ENCODE data around the gene FLT3LG. TPM values are rescaled to one million over a fixed set of nuclear protein-coding genes. Genes with fewer than 3 reads are reported as not detected.

FLT3LG gene
- total RNA-seq, 2 donors from 2014 or later, result 2.9 to 10.7 TPM

DNA sequence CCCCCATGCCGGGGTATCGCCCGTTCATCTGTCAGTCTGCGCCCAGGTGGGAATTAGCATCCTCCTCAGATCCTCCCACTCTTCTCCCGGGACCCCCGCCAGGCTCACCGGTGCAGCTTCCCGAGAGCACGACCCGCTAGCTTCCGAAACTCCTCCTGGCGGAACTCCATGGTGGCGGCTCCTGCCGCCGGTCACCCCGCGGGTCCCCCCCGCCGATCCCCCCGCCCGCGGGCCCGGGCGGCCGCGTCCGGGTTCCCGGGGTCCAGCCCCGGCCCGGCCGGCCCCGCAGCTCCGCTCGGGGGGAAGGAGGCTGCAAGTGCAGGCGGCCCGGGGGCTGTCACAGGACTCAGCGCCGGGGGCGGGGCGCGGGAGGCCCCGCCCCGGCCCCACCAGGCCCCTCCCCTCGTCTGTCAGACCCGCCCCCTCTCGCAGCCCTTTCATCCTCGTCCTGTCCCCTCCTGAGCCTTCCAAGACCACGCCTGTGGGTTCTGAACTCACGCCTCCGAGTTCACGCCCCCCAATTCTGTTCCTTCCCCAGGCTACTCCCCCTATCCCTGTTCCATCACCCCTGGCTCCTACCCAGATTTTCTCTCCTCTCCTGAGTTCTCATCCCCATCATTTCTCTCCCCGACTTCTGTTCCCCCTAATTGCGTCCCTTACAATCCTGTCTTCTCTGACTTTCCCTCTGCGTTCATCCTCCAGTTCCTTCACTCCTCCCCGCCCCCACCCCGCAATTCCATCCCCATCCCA, 32.6 kb upstream of the FLT3LG start, which contains the start of gene SLC17A7:
SLC17A7 (minus strand) TSS at position 318 of the 750 bp plus-strand sequence; CDS start at position 170, 148 bp downstream.
- H3K27ac ChIP-seq, result no peak within 1 kb of the TSS
- peaks cover 18% of the 10 kb centered on the region for H3K27me3 ChIP-seq (replicated peaks; ENCODE audit: insufficient read depth)
- no peak for DNase-seq (ENCODE audit: low spot score)
- H3K4me3 ChIP-seq, result peak within 1 kb of the TSS in 1 of 2 donors; percentile 4
- H3K4me1 ChIP-seq (replicated peaks), result no peaks in the 10 kb centered on the region
- TF ChIP-seq, protein P1, sequence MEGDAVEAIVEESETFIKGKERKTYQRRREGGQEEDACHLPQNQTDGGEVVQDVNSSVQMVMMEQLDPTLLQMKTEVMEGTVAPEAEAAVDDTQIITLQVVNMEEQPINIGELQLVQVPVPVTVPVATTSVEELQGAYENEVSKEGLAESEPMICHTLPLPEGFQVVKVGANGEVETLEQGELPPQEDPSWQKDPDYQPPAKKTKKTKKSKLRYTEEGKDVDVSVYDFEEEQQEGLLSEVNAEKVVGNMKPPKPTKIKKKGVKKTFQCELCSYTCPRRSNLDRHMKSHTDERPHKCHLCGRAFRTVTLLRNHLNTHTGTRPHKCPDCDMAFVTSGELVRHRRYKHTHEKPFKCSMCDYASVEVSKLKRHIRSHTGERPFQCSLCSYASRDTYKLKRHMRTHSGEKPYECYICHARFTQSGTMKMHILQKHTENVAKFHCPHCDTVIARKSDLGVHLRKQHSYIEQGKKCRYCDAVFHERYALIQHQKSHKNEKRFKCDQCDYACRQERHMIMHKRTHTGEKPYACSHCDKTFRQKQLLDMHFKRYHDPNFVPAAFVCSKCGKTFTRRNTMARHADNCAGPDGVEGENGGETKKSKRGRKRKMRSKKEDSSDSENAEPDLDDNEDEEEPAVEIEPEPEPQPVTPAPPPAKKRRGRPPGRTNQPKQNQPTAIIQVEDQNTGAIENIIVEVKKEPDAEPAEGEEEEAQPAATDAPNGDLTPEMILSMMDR (IDR thresholded peaks at IDR 0.05), result no peak
- no peak for TF ChIP-seq POLR2A (IDR thresholded peaks at IDR 0.05)
- no peak for TF ChIP-seq POLR2AphosphoS5 (IDR thresholded peaks at IDR 0.05)
- H3K9me3 ChIP-seq, result no peaks in the 10 kb centered on the region
- no peaks in the 10 kb centered on the region for H3K36me3 ChIP-seq
- intact Hi-C loops (cut with DNase I), result loop anchor here (5.0 kb wide), 1 partner anchor 214 kb away; no protein-coding TSS in a partner anchor
- 3% methylated on average over 29 of the region's 56 CpGs for WGBS

DNA sequence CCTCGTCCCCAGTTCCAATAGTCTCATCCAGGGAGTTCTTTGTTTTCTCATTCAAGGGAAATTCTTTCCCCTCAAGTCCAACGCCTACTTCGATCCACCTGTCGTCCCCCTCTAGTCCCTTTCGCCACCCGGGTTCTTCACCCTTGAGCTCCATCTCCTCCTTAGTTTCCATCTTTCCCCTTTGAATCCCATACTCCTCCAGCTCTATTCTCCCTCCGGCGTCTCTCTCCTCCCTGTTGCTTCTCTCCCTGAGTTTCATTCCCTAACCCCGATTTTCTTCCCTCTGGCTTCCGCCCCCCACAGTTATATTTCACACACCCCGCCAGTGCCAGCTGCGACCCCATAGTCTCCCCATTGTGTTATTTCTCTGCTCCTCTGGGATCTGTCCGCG, 32.1 kb upstream of the FLT3LG start:
- 22% methylated on average over 14 of the region's 14 CpGs for WGBS
- peaks cover 15% of the 10 kb centered on the region for H3K27me3 ChIP-seq (replicated peaks; ENCODE audit: insufficient read depth)
- intact Hi-C loops (cut with DNase I), result loop anchor here (2.0 to 5.0 kb wide), 2 partner anchors 49 to 215 kb away; no protein-coding TSS in a partner anchor
- TF ChIP-seq POLR2AphosphoS5 (IDR thresholded peaks at IDR 0.05), result no peak
- no peak for TF ChIP-seq POLR2A (IDR thresholded peaks at IDR 0.05)
- TF ChIP-seq, protein P1 (IDR thresholded peaks at IDR 0.05), result no peak
- no peaks in the 10 kb centered on the region for H3K4me1 ChIP-seq (replicated peaks)
- DNase-seq (ENCODE audit: low spot score), result no peak
- no peak overlapping the region for H3K4me3 ChIP-seq
- no peak overlapping the region for H3K27ac ChIP-seq
- no peaks in the 10 kb centered on the region for H3K9me3 ChIP-seq
- H3K36me3 ChIP-seq, result no peaks in the 10 kb centered on the region

DNA sequence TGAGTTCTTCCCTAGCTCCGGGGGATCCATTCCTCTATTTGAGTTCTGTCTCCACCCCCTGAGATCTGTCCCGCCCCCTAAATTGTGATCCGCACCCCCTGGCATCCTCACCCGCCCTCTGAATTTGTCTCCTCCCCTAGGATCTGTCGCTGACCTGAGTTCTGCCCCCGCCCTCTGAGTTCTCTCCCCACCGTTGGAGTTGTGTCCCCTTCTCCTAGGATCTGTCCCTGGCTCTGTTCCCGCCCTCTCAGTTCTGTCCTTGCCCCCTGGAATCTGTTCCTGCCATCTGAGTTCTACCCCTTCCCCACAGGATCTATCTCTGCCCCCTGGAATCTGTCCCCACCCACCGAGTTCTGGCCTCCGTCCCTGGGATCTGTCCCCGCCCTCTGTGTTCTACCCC, 31.7 kb upstream of the FLT3LG start:
- DNase-seq (ENCODE audit: low spot score), result no peak
- Histone ChIP-seq H3K9me3 (no peaks in the 10 kb centered on the region), H3K27me3 (replicated peaks; ENCODE audit: insufficient read depth) (peaks cover 15% of the 10 kb centered on the region), H3K4me3 (peak overlapping the region; percentile 38 to 52), H3K36me3 (no peaks in the 10 kb centered on the region), H3K27ac (no peak overlapping the region), H3K4me1 (replicated peaks) (no peaks in the 10 kb centered on the region)
- TF ChIP-seq, protein P1 (IDR thresholded peaks at IDR 0.05), result no peak
- TF ChIP-seq POLR2AphosphoS5 (IDR thresholded peaks at IDR 0.05) (no peak), POLR2A (IDR thresholded peaks at IDR 0.05) (no peak)
- WGBS, result 7% methylated on average over 11 of the region's 11 CpGs
- intact Hi-C loops (cut with DNase I), result loop anchor here (2.0 to 5.0 kb wide), 2 partner anchors 50 to 215 kb away; no protein-coding TSS in a partner anchor

DNA sequence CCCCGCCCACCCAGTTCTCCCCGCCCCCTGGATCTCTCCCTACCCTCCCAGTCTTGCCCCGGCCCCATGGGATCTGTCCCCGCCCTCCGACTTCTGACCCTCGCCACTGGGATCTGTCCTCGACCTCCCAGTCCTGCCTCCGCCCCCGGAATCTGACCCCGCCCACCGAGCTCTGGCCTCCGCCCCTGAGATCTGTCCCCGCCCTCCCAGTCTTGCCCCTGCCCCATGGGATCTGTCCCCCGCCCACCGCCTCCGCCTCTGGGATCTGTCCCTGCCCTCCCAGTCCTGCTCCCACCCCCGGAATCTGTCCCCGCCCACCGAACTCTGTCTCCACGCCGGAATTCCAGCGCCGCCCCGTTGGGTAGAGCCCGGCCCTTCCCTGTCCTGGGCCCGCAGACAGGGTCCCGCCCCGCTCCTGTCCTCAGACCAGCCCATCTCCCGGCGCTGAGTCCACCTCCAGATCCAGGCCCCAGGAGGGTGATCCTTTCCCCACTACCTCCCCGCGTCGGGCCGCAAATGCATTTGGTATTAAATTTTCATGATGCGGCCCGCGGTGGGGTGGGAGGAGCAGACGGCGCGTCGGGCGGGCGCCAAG, 31.1 kb upstream of the FLT3LG start:
- TF ChIP-seq POLR2AphosphoS5 (IDR thresholded peaks at IDR 0.05), result no peak
- TF ChIP-seq, protein P1 (IDR thresholded peaks at IDR 0.05), result no peak
- no peak for TF ChIP-seq POLR2A (IDR thresholded peaks at IDR 0.05)
- Histone ChIP-seq H3K27ac (peak overlapping the region; percentile 50 to 76), H3K27me3 (replicated peaks; ENCODE audit: insufficient read depth) (peaks cover 15% of the 10 kb centered on the region), H3K4me1 (replicated peaks) (no peaks in the 10 kb centered on the region), H3K9me3 (no peaks in the 10 kb centered on the region), H3K36me3 (no peaks in the 10 kb centered on the region), H3K4me3 (peak overlapping the region; percentile 38 to 52)
- peak; percentile 75 for DNase-seq (ENCODE audit: low spot score)
- WGBS, result 2% methylated on average over 43 of the region's 43 CpGs
- intact Hi-C loops (cut with DNase I), result loop anchor here (2.0 to 5.0 kb wide), 2 partner anchors 50 to 216 kb away; no protein-coding TSS in a partner anchor

Data from prostate gland (tissue), 2 donors.